ENCODE measurements around the gene ARHGAP6. TPM values are rescaled to one million over a fixed set of nuclear protein-coding genes. Genes with fewer than 3 reads are reported as not detected.

The ARHGAP6 gene
- total and polyA plus RNA-seq, 2 donors (not counting 3 experiments of a cell fraction or from before 2014, with no cell fraction given) = 0.69 to 0.83 TPM

DNA sequence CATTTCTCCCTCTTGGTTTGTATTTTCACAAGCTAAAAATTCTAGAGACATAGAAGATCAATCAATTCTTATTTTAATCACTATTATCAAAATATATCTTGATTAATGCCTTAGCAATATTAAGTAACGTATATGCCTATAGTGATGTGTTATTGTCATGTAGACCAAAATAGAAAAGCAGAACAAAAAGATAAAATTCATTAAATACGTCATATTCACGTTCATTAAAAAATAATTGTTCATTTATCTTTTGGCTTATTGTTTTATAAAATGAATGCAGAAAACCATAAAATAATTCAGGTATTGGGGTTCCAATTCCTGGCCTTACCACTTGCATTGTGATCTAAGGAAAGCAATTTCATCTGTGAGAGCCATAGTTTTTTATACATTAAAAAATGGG lies 300.3 kb downstream of the ARHGAP6 start:
- dilution Hi-C loops (cut with MboI; ENCODE audit: extremely low pct_ligation_motif_present, low sequenced_read_pairs) = no loop called here
- intact Hi-C loops (cut with micrococcal nuclease) = loop anchor here (5.0 kb wide), 1 partner anchor 223 kb away; no protein-coding TSS in a partner anchor

GRCh38 chrX:11364835-11365234 lies 300.9 kb downstream of the ARHGAP6 start:
- CTCF ChIA-PET = no interaction called here
- no peak for DNase-seq (ENCODE audit: low read depth, low spot score)
- Histone ChIP-seq H4K20me1 (replicated peaks; ENCODE audit: control insufficient read depth, extremely low read depth, insufficient read depth, low read length) (no peaks in the 10 kb centered on the region), H3K9ac (replicated peaks; ENCODE audit: extremely low read depth, insufficient read depth, low read length) (no peak overlapping the region), H3K9me3 (replicated peaks; ENCODE audit: control insufficient read depth, insufficient read depth, low read length) (no peaks in the 10 kb centered on the region), H3K9me1 (replicated peaks; ENCODE audit: control insufficient read depth, extremely low read depth, insufficient read depth, low read length) (no peaks in the 10 kb centered on the region), H3K27ac (ENCODE audit: insufficient read depth, low read depth, low read length) (no peak overlapping the region), H3K79me2 (ENCODE audit: control insufficient read depth, insufficient read depth, low read length) (no peaks in the 10 kb centered on the region), H2AFZ (ENCODE audit: low read depth, low read length) (no peak overlapping the region), H3K4me1 (ENCODE audit: control insufficient read depth, extremely low read depth, insufficient read depth, low read length) (peaks cover 14% of the 10 kb centered on the region), H3K4me3 (replicated peaks in 1 of 3; ENCODE audit: insufficient read depth in 1 of 3, low read depth in 1 of 3, low read length in 3 of 3) (no peak overlapping the region), H3K27me3 (ENCODE audit: control insufficient read depth in 2 of 2, insufficient read depth in 2 of 2, low read length in 2 of 2) (no peaks in the 10 kb centered on the region), H3K4me2 (ENCODE audit: insufficient read depth, low read length) (no peak overlapping the region), H3K36me3 (ENCODE audit: control insufficient read depth in 2 of 2, extremely low read depth in 1 of 2, insufficient read depth in 2 of 2, low read length in 2 of 2) (no peaks in the 10 kb centered on the region)
- FAIRE-seq = no peak
- dilution Hi-C loops (cut with MboI; ENCODE audit: extremely low pct_ligation_motif_present, low sequenced_read_pairs) = no loop called here
- POLR2A ChIA-PET = no interaction called here
- TF ChIP-seq FOS (IDR thresholded peaks at IDR 0.05; ENCODE audit: borderline replicate concordance, insufficient read depth, low read length) (no peak), GATA2 (IDR thresholded peaks at IDR 0.05; ENCODE audit: insufficient read depth, insufficient read length, low read depth, low read length) (no peak), MYC (IDR thresholded peaks at IDR 0.05; ENCODE audit: low read depth, low read length) (no peak), JUN (IDR thresholded peaks at IDR 0.05; ENCODE audit: borderline replicate concordance, insufficient read depth, insufficient read length, low read depth) (no peak), CTCF (IDR thresholded peaks at IDR 0.05; ENCODE audit: extremely low read depth in 1 of 2, insufficient read depth in 1 of 2, low read depth in 1 of 2, low read length in 2 of 2) (no peak), POLR2A (IDR thresholded peaks at IDR 0.05; ENCODE audit: low read depth, low read length) (no peak), POLR2AphosphoS5 (IDR thresholded peaks at IDR 0.05; ENCODE audit: insufficient read depth, low read depth, low read length) (no peak), EZH2 (IDR thresholded peaks at IDR 0.05; ENCODE audit: borderline replicate concordance, low read depth, low read length, severe bottlenecking) (no peak)
- TF ChIP-seq, protein P1, sequence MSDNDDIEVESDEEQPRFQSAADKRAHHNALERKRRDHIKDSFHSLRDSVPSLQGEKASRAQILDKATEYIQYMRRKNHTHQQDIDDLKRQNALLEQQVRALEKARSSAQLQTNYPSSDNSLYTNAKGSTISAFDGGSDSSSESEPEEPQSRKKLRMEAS (IDR thresholded peaks at IDR 0.05; ENCODE audit: insufficient read depth, insufficient read length) = no peak
- no TSS peak for BruUV-seq (replicated peaks)
- intact Hi-C loops (cut with micrococcal nuclease) = loop anchor here (5.0 kb wide), 1 partner anchor 223 kb away; no protein-coding TSS in a partner anchor

More for the DNA sequence above, 300.3 kb downstream of the ARHGAP6 start:
- Histone ChIP-seq H3K4me2 (ENCODE audit: insufficient read depth, low read length) (no peak overlapping the region), H3K4me1 (ENCODE audit: control insufficient read depth, extremely low read depth, insufficient read depth, low read length) (peaks cover 14% of the 10 kb centered on the region), H2AFZ (ENCODE audit: low read depth, low read length) (no peak overlapping the region), H3K27ac (ENCODE audit: insufficient read depth, low read depth, low read length) (no peak overlapping the region), H3K4me3 (replicated peaks in 1 of 3; ENCODE audit: insufficient read depth in 1 of 3, low read depth in 1 of 3, low read length in 3 of 3) (no peak overlapping the region), H3K27me3 (ENCODE audit: control insufficient read depth in 2 of 2, insufficient read depth in 2 of 2, low read length in 2 of 2) (no peaks in the 10 kb centered on the region), H3K36me3 (ENCODE audit: control insufficient read depth in 2 of 2, extremely low read depth in 1 of 2, insufficient read depth in 2 of 2, low read length in 2 of 2) (no peaks in the 10 kb centered on the region), H3K79me2 (ENCODE audit: control insufficient read depth, insufficient read depth, low read length) (no peaks in the 10 kb centered on the region), H3K9ac (replicated peaks; ENCODE audit: extremely low read depth, insufficient read depth, low read length) (no peak overlapping the region), H4K20me1 (replicated peaks; ENCODE audit: control insufficient read depth, extremely low read depth, insufficient read depth, low read length) (no peaks in the 10 kb centered on the region), H3K9me1 (replicated peaks; ENCODE audit: control insufficient read depth, extremely low read depth, insufficient read depth, low read length) (no peaks in the 10 kb centered on the region), H3K9me3 (replicated peaks; ENCODE audit: control insufficient read depth, insufficient read depth, low read length) (no peaks in the 10 kb centered on the region)
- BruUV-seq (replicated peaks) = no TSS peak
- TF ChIP-seq JUN (IDR thresholded peaks at IDR 0.05; ENCODE audit: borderline replicate concordance, insufficient read depth, insufficient read length, low read depth) = no peak
- TF ChIP-seq, protein P1 (IDR thresholded peaks at IDR 0.05; ENCODE audit: insufficient read depth, insufficient read length) = no peak
- no peak for TF ChIP-seq GATA2 (IDR thresholded peaks at IDR 0.05; ENCODE audit: insufficient read depth, insufficient read length, low read depth, low read length)
- TF ChIP-seq MYC (IDR thresholded peaks at IDR 0.05; ENCODE audit: low read depth, low read length) = no peak
- no peak for TF ChIP-seq POLR2A (IDR thresholded peaks at IDR 0.05; ENCODE audit: low read depth, low read length)
- TF ChIP-seq POLR2AphosphoS5 (IDR thresholded peaks at IDR 0.05; ENCODE audit: insufficient read depth, low read depth, low read length) = no peak
- no peak for TF ChIP-seq EZH2 (IDR thresholded peaks at IDR 0.05; ENCODE audit: borderline replicate concordance, low read depth, low read length, severe bottlenecking)
- no peak for FAIRE-seq
- ChIA-PET CTCF (no interaction called here), POLR2A (no interaction called here)
- no peak for DNase-seq (ENCODE audit: low read depth, low spot score)
